ENCODE results near the gene DDX23. TPM values are rescaled to one million over a fixed set of nuclear protein-coding genes. Genes with fewer than 3 reads are reported as not detected.
"Not testable (repeated sequence)": the region's sequence is repeated elsewhere in the genome, so short reads cannot be mapped to it uniquely, and the experiment has no call there.

Gene DDX23
- polyA plus RNA-seq, 3 donors: 106 to 118 (median 106) TPM

DNA sequence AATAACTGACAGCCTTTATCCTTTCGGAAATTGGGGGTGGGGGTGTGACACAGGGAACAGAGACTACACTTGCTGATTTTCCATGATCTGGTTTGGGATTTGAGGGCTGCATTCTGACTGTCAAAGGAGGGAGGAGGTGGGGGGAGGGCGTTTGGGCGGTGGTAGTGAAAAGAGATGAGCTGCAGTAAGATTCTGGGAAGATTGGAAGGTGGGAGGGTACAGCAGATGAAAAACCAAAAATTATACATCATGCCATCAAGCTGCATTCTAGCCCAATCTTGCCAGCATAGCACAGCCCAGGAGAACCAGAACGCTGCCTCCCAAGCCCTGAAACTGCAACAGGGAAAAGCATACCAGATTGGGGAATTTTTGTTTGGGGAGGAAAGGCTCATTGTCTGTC, 11.3 kb upstream of the DDX23 start:
- DNase-seq (ENCODE audit: low read depth in 3 of 3, low spot score in 2 of 3): no peak

DNA sequence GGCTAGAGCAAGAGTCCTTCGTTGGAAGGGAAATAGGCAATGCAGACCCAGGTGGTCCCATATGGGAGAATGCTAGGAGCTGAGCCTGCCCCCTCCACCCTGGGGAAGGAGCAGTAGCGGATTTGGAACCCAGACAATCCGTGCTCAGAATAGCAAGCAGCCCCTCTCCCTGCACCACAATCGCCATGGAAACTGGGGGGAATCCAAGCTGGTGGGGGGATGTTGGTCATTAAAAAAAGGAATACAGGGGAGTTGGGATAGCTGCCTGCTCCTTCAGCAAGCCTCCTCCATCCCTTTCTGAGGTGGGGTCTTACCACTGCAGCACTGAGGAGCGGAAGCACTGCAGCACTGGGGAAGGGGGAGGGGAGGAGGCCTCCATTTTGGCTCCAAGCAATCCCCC, 10.8 kb upstream of the DDX23 start:
- no peak for DNase-seq (ENCODE audit: low read depth in 3 of 3, low spot score in 2 of 3)

DNA sequence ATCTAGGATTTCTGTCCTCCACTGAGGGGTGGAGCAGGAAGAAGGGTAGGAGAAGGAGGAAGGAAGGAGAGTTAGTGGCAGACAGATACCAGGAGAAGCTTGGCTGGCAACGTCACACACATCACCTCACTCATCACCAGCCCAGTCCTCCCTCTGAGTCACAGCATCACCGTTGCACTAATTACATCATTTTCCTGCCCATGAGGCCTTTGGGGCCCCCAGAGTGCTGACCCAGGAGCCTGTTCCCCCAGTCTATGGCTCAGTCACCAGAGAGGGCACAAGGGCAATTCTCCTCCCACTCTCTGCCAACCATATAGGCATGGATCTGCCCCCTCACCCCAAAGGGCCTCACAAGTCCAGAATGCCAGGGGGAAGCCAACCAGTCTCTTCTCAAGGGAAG, 9.1 kb upstream of the DDX23 start:
- DNase-seq (ENCODE audit: low read depth in 3 of 3, low spot score in 2 of 3): no peak

DNA sequence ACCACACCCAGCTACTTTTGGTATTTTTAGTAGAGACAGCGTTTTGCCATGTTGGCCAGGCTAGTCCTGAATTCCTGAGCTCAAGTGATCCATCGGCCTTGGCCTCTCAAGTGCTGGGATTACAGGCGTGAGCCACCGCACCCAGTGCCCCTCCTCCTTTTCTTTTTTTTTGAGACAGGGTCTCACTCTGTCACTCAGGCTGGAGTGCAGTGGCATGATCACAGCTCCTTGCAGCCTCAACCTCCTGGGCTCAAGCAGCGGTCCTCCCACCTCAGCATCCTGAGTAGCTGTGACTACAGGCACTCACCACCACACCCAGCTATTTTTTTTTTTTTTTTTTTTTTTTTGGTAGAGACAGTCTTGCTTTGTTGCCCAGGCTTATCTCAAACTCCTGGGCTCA, 8.3 kb upstream of the DDX23 start:
- DNase-seq (ENCODE audit: low read depth in 3 of 3, low spot score in 2 of 3): not testable (repeated sequence)

DNA sequence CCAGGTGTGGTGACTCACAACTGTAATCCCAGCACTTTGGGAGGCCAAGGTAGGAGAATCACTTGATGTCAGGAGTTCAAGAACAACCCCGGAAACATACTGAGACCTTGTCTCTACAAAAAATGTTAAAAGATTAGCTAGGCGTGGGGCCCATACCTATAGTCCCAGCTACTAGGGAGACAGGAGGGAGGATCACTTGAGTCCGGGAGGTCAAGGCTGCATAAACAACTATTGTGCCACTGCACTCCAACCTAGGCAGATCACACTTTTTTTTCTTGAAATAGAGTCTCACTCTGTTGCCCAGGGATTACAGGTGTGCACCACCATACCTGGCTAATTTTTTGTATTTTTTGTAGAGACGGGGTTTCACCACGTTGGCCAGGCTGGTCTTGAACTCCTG, 7.6 kb upstream of the DDX23 start:
- DNase-seq (ENCODE audit: low read depth in 3 of 3, low spot score in 2 of 3): no peak

DNA sequence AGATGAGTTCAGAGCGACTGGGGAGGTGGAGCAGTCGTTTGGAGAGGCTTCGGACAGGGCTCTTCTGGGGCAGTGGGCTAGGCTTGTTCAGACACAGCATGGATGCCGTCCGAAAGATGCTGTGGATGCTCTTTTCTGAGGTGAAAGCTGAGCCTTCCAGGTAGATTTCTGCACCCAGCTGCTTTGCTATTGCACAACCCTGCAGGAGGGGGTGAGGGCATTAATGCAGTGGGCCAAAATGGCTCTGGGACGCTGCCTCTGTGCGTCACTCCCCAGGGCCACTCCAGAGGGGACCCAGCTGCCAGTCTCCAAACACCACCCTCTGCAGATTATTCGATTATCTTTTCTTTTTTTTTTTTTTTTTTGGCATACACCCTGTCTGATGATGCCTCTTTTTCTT, 6.1 kb upstream of the DDX23 start:
- no peak for DNase-seq (ENCODE audit: low read depth in 3 of 3, low spot score in 2 of 3)

DNA sequence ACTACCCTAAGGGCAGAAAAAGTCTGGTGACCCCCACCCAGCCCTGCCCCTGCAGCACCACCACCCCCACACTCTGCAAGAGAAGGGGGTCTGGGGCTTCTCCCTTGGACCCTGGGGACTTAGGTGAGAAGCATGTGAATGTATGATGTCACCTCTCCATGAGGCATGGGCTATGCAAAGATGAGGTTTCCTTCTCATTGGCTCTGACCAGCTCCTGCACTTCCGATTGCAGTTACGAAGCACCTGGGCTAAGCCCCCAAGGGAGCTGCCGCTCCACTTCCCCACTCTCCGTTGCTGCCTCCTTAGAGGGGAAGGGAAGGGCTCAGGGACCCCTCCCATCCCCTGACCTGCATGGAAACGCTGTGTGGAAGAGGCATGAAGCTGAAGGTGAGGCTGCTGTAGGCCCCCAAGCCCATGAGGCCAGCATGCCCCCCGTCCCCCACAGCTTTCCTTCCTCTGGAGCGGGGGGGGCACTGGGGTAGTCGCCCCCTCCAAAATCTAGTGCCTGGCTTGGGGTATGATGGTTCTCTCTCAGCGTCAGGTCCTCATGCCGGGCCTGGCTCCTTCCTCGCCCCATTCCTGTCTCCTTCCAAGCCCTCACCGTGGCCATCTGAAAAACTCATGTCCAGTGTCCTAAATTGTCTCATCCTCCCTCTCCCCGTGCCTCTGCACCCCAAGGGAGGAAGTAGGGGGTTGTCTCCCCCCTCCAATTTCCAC, 5.5 kb upstream of the DDX23 start:
- DNase-seq (ENCODE audit: low read depth in 3 of 3, low spot score in 2 of 3): no peak

DNA sequence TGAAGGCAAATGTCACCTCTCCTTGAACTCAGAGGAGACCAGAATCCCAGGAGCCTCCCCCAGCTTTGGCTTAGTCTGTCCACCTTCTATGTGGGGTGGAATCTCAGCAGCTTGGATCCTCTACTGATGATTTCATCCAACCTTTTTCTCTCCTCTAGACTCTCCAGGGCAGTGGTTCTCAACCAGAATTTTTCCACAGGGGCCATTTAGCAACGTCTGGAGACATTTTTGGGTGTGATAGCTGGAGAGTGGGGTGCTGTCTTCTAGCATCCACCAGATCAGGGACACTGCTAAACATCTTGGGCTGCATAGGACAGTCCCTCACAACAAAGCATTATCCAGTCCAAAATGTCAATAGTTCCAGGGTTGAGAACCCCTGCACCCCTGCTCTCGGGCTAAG, 4.4 kb upstream of the DDX23 start:
- DNase-seq (ENCODE audit: low read depth in 3 of 3, low spot score in 2 of 3): no peak

DNA sequence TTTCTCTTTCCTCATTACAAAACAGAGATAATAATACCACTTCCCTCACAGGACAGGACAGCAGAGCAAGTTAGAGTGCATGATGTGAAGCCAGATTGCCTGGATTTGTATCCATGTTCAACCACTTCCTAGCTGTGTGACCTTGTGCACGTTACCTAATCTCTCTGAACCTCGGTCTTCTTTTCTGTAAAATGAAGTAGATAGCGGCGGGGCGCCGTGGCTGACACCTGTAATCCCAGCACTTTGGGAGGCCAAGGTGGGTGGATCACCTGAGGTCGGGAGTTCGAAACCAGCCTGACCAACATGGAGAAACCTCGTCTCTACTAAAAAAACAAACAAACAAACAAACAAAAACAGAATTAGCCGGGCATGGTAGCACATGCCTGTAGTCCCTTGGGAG, 3.0 kb upstream of the DDX23 start:
- DNase-seq (ENCODE audit: low read depth in 3 of 3, low spot score in 2 of 3): not testable (repeated sequence)

DNA sequence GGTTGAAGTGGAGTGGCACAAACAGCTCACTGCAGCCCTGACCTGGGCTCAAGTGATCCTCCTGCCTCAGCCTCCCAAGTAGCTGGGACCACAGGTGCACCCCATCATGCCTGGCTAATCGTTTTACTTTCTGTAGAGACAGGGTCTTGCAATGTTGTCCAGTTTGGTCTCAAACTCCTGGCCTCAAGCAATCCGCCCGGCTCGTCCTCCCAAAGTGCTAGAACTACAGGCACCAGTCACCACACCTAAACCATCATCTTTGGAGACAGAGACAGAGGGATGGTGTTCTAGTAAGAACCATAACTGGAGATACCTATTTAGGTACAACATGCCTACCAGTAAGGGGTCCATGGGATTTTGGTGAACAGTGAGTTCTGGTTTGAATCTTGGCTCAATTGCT, 2.5 kb upstream of the DDX23 start:
- no peak for DNase-seq (ENCODE audit: low read depth in 3 of 3, low spot score in 2 of 3)

DNA sequence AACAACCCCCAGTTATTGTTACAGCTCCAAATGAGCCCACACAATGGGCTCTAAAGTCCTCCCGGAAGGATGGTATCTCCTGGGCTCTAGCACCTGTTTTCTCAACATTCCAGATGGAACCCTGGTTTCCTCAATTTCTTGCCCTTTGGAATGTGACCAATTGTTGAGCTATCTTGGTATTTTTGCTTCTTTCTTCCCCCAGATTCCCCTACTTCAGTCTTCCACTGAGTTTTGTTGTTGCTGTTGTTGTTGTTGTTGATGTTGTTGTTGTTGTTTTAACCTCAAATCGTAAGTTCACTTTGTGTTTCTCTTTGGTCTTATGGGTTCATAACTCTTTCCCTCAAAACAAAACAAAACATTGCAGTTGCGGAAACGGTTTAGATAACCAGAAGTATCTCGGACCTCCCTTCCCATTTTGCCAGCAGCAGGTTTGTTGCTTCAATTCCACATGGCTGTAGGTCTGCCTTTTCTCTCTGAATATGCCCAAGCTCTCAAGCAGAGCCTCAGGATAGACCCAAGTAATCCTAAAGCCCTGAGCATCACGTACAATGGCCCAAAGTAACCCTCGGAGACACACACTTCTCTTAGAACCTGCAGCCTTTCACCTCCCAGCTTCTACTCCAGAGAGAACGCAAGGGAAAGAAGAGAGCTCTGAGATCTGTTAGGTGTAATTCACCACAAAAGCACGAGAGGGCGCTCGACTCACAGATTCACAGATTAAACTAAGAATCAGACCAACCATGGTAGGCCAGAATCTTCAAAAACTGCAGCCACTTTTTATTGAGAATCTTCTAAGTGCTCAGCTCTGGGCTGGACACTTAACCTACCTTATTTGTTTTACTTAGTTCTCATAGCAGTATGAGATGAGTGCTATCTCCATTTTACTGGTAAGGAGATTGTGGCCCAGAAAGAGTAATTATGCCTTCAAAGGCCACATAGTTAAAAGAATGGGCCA, 1.0 kb upstream of the DDX23 start:
- peak; percentile 86 to 93 (median 93) for DNase-seq (ENCODE audit: low read depth in 3 of 3, low spot score in 2 of 3)

DNA sequence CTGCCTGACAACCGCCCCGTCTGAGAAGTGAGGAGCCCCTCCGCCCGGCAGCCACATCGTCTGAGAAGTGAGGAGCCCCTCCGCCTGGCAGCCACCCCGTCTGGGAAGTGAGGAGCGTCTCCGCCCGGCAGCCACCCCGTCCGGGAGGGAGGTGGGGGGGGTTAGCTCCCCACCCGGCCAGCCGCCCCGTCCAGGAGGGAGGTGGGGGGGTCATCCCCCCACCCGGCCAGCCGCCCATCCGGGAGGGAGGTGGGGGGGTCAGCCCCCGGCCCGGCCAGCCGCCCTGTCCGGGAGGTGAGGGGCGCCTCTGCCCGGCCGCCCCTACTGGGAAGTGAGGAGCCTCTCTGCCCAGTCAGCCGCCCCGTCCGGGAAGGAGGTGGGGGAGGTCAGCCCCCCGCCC, 9.9 kb downstream of the DDX23 start:
- DNase-seq (ENCODE audit: low read depth in 3 of 3, low spot score in 2 of 3): not testable (repeated sequence)

DNA sequence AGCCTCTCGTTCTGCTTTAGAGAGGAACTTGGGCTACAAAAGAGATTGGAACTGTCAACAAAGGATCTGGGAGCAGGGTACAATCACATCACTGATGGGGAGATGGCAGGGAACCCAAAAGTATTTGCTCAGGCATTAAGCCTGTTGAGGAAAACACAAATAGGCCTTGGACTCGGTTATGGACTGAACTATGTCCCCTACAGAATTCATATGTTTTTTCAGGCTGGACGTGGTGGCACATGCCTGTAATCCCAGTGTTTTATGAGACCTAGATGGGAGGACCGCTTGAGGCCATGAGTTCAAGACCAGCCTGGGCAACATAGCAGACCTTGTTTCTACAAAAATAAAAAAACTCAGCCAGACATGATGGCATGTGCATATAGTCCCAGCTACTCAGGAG, 13.9 kb downstream of the DDX23 start:
- DNase-seq (ENCODE audit: low read depth in 3 of 3, low spot score in 2 of 3): no peak

DNA sequence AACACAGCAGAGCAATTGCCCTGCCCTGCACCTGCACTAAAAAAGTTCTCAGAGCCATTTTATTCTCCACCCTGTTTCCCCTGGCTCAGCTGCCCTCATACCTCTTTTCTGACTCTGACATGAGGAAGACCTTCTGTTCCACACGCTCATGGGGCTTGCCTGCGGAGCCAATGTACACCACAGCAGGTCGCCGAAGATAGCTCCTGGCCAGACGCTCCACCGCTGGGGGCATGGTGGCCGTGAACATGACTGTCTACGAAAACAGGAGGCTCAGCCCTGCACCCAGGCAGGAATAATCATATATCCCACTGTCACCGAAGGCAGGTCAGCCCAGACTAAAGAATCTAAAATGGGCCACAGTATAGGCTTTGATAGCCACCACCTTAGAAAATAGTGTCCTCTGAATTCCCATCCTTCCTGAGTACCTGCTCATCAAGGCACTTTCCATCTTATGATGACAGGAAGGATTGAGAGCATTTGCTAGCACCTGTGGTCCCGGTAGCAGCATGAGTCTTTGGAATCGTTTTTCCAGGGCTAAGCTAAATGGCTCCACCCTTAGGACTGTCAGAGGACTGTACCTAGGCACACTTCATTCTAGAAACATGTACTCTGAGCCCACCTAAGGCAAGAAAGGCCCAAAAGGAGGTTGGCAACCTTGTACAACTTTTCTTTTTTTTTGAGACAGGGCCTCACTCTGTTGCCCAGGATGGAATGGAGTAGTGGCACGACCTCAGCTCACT, 19.5 kb downstream of the DDX23 start:
- no peak for DNase-seq (ENCODE audit: low read depth in 3 of 3, low spot score in 2 of 3)

DNA sequence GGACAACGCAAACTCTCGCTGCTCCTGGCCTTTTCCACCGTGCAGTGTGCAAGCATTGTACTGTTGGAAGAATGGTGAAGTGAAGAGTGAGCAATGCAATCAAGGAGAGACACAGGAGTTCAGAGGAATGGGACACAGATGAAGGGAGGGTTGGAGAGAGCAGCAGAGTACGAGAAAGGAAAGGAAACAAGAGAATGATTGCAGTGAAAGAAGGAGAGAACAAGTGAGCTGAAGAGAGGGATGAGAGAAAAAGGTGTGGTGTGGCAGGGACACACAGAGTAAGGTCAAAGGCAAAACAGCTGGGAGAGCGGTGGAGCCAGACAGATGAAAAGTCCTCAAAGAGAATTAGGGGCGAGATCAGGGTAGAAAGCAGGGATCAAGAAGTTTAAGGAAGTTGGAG, 20.7 kb downstream of the DDX23 start:
- no peak for DNase-seq (ENCODE audit: low read depth in 3 of 3, low spot score in 2 of 3)

DNA sequence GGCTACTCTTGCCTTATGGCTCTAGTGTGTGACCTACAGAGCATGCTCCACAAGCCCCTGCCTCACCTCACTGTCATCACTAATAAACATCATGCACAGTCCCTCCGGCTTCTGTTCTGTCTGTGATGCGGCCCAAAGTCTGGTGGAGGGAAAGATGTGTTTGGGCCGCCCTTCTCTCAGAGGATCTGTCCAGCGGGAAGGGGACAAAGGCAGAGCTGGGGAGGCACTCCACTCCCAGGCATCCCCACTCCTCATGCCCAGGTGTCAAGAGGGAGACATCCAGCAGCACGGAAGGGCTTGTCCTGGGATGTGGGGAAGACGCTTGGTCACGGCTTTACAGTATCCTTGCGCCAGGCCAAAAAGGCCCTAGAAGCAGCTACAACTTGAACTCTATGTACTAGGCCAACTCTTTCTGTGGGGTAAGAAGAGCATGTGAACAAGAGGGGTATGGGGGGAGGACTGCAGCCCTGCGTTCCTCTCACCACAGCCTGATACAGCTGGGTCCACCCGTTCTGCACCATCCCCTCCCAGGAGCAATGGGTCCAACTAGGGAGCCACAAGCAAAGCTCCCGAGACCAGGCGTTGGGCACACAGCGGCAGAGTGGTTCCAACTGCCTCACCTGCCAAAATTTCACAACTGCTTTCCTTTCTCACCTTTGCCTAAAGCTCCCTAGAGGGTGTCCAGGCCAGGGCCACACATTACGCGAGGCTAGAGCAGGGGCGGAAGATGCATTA, 23.0 kb downstream of the DDX23 start:
- no peak for DNase-seq (ENCODE audit: low read depth in 3 of 3, low spot score in 2 of 3)

DNA sequence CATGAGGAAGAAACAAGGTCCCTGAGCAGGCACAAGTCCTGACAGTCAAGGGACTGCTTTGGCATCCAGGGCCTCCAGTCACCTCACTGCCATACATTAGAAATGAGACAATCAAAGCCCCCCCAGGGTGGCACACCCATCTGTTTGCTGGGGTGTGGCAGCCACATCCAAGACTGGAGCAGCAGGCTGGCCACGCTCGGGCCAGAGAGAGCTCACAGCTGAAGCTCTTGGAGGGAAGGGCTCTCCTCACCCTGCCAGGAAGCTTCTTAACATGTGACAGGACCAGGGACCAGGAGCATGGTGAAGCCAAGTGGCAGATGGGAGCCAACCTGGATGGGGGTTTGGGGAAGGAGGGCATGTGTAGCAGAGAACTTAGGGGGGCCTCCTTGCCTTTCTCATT, 23.7 kb downstream of the DDX23 start:
- DNase-seq (ENCODE audit: low read depth in 3 of 3, low spot score in 2 of 3): no peak

DNA sequence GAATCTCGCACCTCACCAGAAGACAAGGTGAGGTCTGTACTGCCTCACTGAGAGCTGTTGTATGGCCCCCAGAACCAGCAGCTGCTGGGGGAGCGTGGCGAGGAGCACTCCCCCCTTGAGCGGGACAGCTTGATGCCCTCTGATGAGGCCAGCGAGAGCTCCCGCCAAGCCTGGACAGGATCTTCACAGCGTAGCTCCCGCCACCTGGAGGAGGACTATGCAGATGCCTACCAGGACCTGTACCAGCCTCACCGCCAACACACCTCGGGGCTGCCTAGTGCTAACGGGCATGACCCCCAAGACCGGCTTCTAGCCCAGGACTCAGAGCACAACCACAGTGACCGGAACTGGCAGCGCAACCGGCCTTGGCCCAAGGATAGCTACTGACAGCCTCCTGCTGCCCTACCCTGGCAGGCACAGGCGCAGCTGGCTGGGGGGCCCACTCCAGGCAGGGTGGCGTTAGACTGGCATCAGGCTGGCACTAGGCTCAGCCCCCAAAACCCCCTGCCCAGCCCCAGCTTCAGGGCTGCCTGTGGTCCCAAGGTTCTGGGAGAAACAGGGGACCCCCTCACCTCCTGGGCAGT, 24.4 kb downstream of the DDX23 start:
- no peak for DNase-seq (ENCODE audit: low read depth in 3 of 3, low spot score in 2 of 3)

DNA sequence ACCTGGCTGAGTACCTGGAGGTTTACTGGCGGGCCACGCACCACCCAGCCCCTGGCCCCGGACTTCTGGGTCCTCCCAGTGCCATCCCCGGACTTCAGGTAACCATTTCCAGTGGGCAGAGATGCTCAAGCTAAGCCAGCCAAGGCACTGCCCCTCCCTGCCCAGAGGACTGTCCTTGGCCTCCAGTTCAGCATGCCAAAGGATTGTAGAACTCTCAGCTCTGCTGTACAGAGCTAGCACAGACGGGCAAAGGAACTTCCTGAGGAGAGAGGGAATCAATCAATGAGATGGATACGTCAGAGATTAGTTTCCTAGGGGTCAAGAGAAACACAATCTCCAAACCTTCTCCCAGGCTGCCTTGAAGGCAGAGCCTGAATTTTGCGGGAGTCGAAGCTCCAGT, 24.9 kb downstream of the DDX23 start:
- no peak for DNase-seq (ENCODE audit: low read depth in 3 of 3, low spot score in 2 of 3)

DNA sequence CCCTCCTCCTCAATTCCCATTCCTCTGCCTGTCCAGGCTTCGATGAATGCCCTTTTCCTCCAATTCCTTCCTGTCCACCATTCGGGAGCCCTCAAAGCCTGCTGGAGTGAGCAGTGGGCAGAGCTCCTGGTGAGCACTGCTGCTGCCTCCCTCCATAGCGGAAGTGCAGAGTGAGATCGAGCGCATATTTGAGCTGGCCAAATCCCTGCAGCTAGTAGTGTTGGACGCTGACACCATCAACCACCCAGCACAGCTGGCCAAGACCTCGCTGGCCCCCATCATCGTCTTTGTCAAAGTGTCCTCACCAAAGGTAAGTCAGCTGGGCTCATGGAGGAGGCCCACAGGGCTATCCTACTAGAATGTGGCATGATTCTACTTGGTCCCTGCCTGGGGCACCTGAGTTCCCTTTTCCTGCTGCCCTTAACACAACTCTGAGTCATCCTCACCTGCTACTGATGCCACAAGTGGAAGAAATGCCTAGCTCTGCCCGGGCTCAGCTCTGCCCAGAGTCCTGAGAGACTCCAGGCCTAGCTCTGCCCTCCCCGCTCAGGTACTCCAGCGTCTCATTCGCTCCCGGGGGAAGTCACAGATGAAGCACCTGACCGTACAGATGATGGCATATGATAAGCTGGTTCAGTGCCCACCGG, 25.6 kb downstream of the DDX23 start:
- no peak for DNase-seq (ENCODE audit: low read depth in 3 of 3, low spot score in 2 of 3)
